Thyroid gland (tissue), 4 donors: ENCODE measurements around the gene LRRC73. TPM values are rescaled to one million over a fixed set of nuclear protein-coding genes. Genes with fewer than 3 reads are reported as not detected.

Source experiments
- DNase-seq, 2 donors: peaks; one replicate each; pipeline ENCODE4 v3.0.0-alpha.2; 2019
- H3K27ac ChIP-seq, 3 donors: fragments of 200-600 bp; sonication (generic); 1 replicate in 2 of 3; 2 replicates in 1 of 3; pipeline ENCODE4 v1.5.1; 2016 to 2019; ENCODE audit warnings: mild to moderate bottlenecking in 1 of 3, moderate library complexity in 1 of 3
- H3K27me3 ChIP-seq: fragments of 200-600 bp; sonication (generic); one replicate; pipeline ENCODE4 v1.5.1; 2019
- H3K36me3 ChIP-seq, 2 donors: fragments of 200-600 bp; sonication (generic); one replicate each; pipeline ENCODE4 v1.5.1; 2016 to 2019
- H3K4me1 ChIP-seq, 2 donors: fragments of 200-600 bp; sonication (generic); one replicate each; pipeline ENCODE4 v1.5.1; 2017 to 2019
- H3K4me3 ChIP-seq, 3 donors: fragments of 200-600 bp; sonication (generic); replicated peaks in 1 of 3; 1 replicate in 2 of 3; 2 replicates in 1 of 3; pipeline ENCODE4 v1.5.1; 2016; ENCODE audit warnings: mild to moderate bottlenecking in 1 of 3
- H3K9me3 ChIP-seq: fragments of 200-600 bp; sonication (generic); one replicate; pipeline ENCODE4 v1.5.1; 2017
- POLR2A ChIP-seq, 2 donors: fragments of 450-650 bp; IDR thresholded peaks; one replicate each; pipeline ENCODE4 v1.6.1; 2017; ENCODE audit warnings: antibody characterized with exemption in 2 of 2, mild to moderate bottlenecking in 2 of 2, moderate library complexity in 1 of 2
- WGBS, 2 donors: methylation state at CpG; one replicate each; pipeline ENCODE4 v1.1.5; 2017; 5-methylcytosine and 5-hydroxymethylcytosine counted together
- intact Hi-C: fragments of 100-400 bp; cut with DNase I; formaldehyde crosslinking; loops from one replicate; pipeline ENCODE4 v1.15.1; 2023
- total RNA-seq, 4 donors: library from RNA; depleted of rRNA; stranded (reverse); fragments of >200 nt; gene quantifications; one replicate each; pipeline ENCODE4 v1.2.3, GENCODE V29; 2016
- TF ChIP-seq, protein P1 (sequence below), 6 experiments: fragments of 200-600 bp in 3 of 6; fragments of 450-650 bp in 3 of 6; sonication (generic) in 3 of 6; IDR thresholded peaks; one replicate each; pipeline ENCODE4 v1.5.1; 2016 to 2019; ENCODE audit warnings: antibody characterized with exemption in 6 of 6, mild to moderate bottlenecking in 2 of 6, inconsistent platforms in 1 of 6, moderate library complexity in 1 of 6

Gene LRRC73
- total RNA-seq, 4 donors from 2014 or later: 0.67 to 2.0 (median 1.6) TPM

DNA sequence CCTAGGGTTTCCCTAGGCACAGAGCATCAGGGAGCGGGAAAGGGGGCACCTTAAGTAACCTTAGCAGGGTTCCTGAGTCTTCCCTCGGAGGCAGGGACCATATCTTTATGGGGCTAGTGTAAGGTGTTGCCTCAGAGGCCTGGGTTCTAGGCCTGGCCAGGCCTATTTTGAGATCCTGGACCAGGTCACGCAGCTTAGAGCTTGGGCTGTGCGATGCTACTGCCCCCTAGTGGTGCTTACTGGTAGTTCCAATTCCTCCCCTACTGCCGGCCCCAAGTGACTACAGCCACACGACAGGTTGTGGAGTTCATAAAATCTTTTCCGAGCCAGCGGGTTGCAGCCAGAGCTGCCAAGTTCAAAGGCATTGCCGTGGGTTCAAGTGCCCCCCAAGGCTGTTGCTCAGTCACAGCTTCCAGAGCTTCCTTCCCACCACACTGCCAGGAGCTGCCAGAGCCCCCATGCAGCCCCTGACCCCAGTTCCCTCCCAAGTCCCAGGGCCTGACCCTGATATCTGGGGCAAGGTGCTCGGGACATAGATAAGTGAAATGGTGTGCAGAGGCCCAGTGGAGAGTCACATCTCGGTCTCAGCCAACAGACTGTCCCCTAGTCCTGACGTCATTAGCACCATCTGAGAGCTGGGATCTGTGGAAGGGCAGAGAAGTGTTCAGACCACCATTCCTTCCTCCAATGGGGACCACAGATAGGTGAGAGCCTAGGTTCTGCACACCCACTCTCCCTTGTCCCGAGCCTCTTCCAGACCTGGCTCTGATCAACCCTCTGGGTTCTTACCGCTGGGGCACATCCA is 3.3 kb downstream of the LRRC73 start:
- no peak overlapping the region for H3K27ac ChIP-seq
- no peaks in the 10 kb centered on the region for H3K9me3 ChIP-seq
- DNase-seq: peak; percentile 73 to 76
- intact Hi-C loops: loop anchor here (2.0 to 10.0 kb wide), 3 partner anchors 52 to 245 kb away; partner anchors contain the start of genes DLK2 and ZNF318
- 27 to 32% methylated on average over 11 to 14 of the region's 14 CpGs for WGBS, 2 donors
- peaks cover 36 to 38% of the 10 kb centered on the region in 2 donors for H3K36me3 ChIP-seq
- H3K4me1 ChIP-seq: peaks cover 11 to 17% of the 10 kb centered on the region in 2 donors
- no peak for TF ChIP-seq POLR2A (IDR thresholded peaks at IDR 0.05)
- TF ChIP-seq, protein P1, sequence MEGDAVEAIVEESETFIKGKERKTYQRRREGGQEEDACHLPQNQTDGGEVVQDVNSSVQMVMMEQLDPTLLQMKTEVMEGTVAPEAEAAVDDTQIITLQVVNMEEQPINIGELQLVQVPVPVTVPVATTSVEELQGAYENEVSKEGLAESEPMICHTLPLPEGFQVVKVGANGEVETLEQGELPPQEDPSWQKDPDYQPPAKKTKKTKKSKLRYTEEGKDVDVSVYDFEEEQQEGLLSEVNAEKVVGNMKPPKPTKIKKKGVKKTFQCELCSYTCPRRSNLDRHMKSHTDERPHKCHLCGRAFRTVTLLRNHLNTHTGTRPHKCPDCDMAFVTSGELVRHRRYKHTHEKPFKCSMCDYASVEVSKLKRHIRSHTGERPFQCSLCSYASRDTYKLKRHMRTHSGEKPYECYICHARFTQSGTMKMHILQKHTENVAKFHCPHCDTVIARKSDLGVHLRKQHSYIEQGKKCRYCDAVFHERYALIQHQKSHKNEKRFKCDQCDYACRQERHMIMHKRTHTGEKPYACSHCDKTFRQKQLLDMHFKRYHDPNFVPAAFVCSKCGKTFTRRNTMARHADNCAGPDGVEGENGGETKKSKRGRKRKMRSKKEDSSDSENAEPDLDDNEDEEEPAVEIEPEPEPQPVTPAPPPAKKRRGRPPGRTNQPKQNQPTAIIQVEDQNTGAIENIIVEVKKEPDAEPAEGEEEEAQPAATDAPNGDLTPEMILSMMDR (IDR thresholded peaks at IDR 0.05): peak; percentile 85 to 99 (median 88)
- H3K27me3 ChIP-seq: no peaks in the 10 kb centered on the region
- no peak overlapping the region for H3K4me3 ChIP-seq

DNA sequence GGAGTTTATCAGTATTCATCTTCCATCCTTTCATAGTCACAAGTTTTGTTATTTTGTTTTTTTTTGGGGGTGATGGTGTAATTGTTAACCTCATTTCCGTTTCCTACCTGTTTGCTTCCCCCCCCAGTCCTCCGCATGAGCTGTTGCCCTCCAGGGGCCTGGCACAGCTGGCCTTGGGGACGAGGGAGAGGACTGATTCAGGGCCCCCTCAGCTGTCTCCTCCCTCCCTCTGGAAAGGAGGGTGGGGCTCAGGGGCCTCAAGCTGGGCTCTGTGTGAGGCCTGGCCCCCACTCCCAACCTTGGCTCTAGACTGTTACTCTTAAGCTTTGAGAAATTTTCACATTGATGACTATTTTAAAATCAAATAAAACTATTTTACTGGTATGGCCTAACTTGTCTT is 4.0 kb downstream of the LRRC73 start:
- WGBS, 2 donors: 90 to 91% methylated on average over 3 of the region's 3 CpGs
- intact Hi-C loops: loop anchor here (2.0 to 10.0 kb wide), 3 partner anchors 51 to 244 kb away; partner anchors contain the start of genes DLK2 and ZNF318
- Histone ChIP-seq H3K4me3 (no peak overlapping the region), H3K36me3 (peaks cover 30 to 35% of the 10 kb centered on the region in 2 donors), H3K27me3 (no peaks in the 10 kb centered on the region), H3K27ac (no peak overlapping the region), H3K9me3 (no peaks in the 10 kb centered on the region), H3K4me1 (peaks cover 11 to 17% of the 10 kb centered on the region in 2 donors)
- DNase-seq: no peak
- TF ChIP-seq POLR2A (IDR thresholded peaks at IDR 0.05): no peak
- TF ChIP-seq, protein P1 (IDR thresholded peaks at IDR 0.05): no peak

DNA sequence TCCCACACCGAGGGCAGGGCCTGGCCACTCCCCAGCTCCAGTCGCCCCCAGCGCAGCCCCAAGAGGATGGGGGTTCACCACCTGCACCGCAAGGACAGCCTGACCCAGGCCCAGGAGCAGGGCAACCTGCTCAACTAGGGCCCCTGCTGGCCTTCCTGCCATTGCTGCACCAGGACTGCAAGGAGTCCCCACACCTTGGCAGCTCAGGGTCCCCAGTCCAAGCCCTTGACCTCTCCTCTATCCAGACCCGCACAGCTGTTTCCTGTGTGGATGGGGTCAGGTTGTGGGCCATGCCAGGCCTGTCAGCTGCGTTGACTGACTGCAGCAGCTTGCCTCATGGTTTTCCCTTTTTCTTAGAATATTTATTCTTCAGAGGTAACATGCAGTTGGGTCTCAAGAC is 4.4 kb downstream of the LRRC73 start:
- Histone ChIP-seq H3K27ac (no peak overlapping the region), H3K4me1 (peaks cover 10 to 15% of the 10 kb centered on the region in 2 donors), H3K4me3 (no peak overlapping the region), H3K36me3 (peaks cover 32 to 34% of the 10 kb centered on the region in 2 donors), H3K9me3 (no peaks in the 10 kb centered on the region), H3K27me3 (no peaks in the 10 kb centered on the region)
- no peak for DNase-seq
- TF ChIP-seq POLR2A (IDR thresholded peaks at IDR 0.05): no peak
- TF ChIP-seq, protein P1 (IDR thresholded peaks at IDR 0.05): no peak
- intact Hi-C loops: loop anchor here (2.0 to 10.0 kb wide), 3 partner anchors 51 to 243 kb away; partner anchors contain the start of genes DLK2 and ZNF318
- WGBS, 2 donors: 78 to 80% methylated on average over 2 to 3 of the region's 6 CpGs

DNA sequence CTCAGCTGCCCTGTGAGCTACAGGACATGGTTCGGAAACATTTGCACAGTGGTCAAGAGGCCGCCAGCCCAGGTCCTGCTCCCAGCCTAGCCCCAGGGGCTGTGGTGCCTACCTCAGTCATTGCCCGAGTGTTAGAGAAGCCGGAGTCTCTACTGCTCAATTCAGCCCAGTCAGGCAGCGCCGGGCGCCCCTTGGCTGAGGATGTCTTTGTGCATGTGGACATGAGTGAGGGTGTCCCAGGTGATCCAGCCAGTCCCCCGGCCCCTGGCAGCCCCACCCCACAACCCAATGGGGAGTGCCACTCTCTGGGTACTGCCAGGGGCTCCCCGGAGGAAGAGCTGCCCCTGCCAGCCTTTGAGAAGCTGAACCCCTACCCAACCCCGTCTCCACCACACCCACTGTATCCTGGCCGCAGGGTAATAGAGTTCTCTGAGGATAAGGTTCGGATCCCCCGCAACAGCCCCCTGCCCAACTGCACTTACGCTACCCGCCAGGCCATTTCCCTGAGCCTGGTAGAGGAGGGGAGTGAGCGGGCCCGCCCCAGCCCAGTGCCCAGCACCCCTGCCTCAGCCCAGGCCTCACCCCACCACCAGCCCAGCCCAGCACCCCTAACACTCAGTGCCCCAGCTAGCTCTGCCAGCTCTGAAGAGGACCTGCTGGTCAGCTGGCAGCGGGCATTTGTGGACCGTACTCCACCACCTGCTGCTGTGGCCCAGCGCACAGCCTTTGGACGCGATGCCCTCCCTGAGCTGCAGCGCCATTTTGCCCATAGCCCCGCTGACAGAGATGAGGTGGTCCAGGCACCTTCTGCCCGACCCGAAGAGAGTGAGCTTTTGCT is 5.2 kb downstream of the LRRC73 start:
- Histone ChIP-seq H3K27me3 (no peaks in the 10 kb centered on the region), H3K27ac (no peak overlapping the region), H3K4me3 (no peak overlapping the region), H3K9me3 (no peaks in the 10 kb centered on the region), H3K36me3 (peaks cover 38 to 40% of the 10 kb centered on the region in 2 donors), H3K4me1 (peaks cover 5 to 11% of the 10 kb centered on the region in 2 donors)
- TF ChIP-seq, protein P1 (IDR thresholded peaks at IDR 0.05): no peak
- TF ChIP-seq POLR2A (IDR thresholded peaks at IDR 0.05): no peak
- intact Hi-C loops: loop anchor here (5.0 to 10.0 kb wide), 2 partner anchors 140 to 243 kb away; partner anchors contain the start of gene ZNF318
- no peak for DNase-seq
- WGBS, 2 donors: 92 to 93% methylated on average over 7 to 21 of the region's 26 CpGs
